Left kidney (tissue), 8 donors: Measurements from ENCODE around the gene PCSK1. TPM values are rescaled to one million over a fixed set of nuclear protein-coding genes. Genes with fewer than 3 reads are reported as not detected.

Experiments used
- DNase-seq: peaks from one replicate; pipeline ENCODE4 v3.0.0-alpha.2; 2013
- long read RNA-seq, 8 donors: transcript quantifications; one replicate each; lab custom pipeline, GENCODE V29; 2026
- polyA plus RNA-seq: library from polyadenylated mRNA; unstranded; fragments of 120-200 nt; gene quantifications from one replicate; pipeline ENCODE4 v1.2.1, GENCODE V29; 2013; ENCODE audit not compliant: insufficient read length

The PCSK1 gene
- 0.38 TPM for polyA plus RNA-seq
- long read RNA-seq, donor 1, result 0 reads
- long read RNA-seq, donor 2, result 0 reads
- long read RNA-seq, donor 3, result 0 reads
- long read RNA-seq, donor 4, result 0 reads
- long read RNA-seq, donor 5, result 0 reads
- long read RNA-seq, donor 6, result 0 reads
- long read RNA-seq, donor 7, result 0 reads
- long read RNA-seq, donor 8, result 0 reads

- DNase-seq, result no peak
These were observed at the start of gene PCSK1 for GRCh38 chr5:96433066-96433447. Gene PCSK1, minus strand, starts transcription at chr5:96433248. Its CDS starts 206 bp downstream, at chr5:96433042.

GRCh38 chr5:96481867-96482266 lies 48.8 kb upstream of the PCSK1 start:
- DNase-seq, result no peak

GRCh38 chr5:96481009-96481786 lies 48.1 kb upstream of the PCSK1 start:
- no peak for DNase-seq

GRCh38 chr5:96478983-96479382 lies 45.9 kb upstream of the PCSK1 start:
- DNase-seq, result no peak

GRCh38 chr5:96476654-96477053 lies 43.6 kb upstream of the PCSK1 start:
- no peak for DNase-seq

GRCh38 chr5:96474073-96474472 lies 41.0 kb upstream of the PCSK1 start:
- DNase-seq, result no peak

- DNase-seq, result no peak
These were observed 40.1 kb upstream of the PCSK1 start for GRCh38 chr5:96473155-96473554.

- no peak for DNase-seq
These were observed 37.7 kb upstream of the PCSK1 start for GRCh38 chr5:96470785-96471184.

- no peak for DNase-seq
These were observed 35.9 kb upstream of the PCSK1 start for GRCh38 chr5:96468956-96469355.

GRCh38 chr5:96463091-96463490 lies 30.0 kb upstream of the PCSK1 start:
- no peak for DNase-seq

GRCh38 chr5:96459313-96460121 lies 26.5 kb upstream of the PCSK1 start:
- DNase-seq, result no peak

- DNase-seq, result no peak
These were observed 25.1 kb upstream of the PCSK1 start for GRCh38 chr5:96458176-96458575.

GRCh38 chr5:96455789-96456188 lies 22.7 kb upstream of the PCSK1 start:
- no peak for DNase-seq

GRCh38 chr5:96453394-96453793 lies 20.3 kb upstream of the PCSK1 start:
- no peak for DNase-seq

GRCh38 chr5:96447949-96448348 lies 14.9 kb upstream of the PCSK1 start:
- no peak for DNase-seq

GRCh38 chr5:96440185-96440538 lies 7.1 kb upstream of the PCSK1 start:
- no peak for DNase-seq

GRCh38 chr5:96439477-96440184 lies 6.6 kb upstream of the PCSK1 start:
- no peak for DNase-seq

GRCh38 chr5:96434201-96434645 lies 1.2 kb upstream of the PCSK1 start:
- DNase-seq, result peak; percentile 78

GRCh38 chr5:96432216-96433065 lies 607 bp downstream of the PCSK1 start:
- DNase-seq, result no peak

GRCh38 chr5:96431376-96432187 lies 1.5 kb downstream of the PCSK1 start:
- no peak for DNase-seq

GRCh38 chr5:96427824-96428223 lies 5.2 kb downstream of the PCSK1 start:
- DNase-seq, result no peak
